Activated effector memory CD4-positive, alpha-beta T cell treated with Interleukin-2 at 50 U/mL for 16 hours (primary cell): ENCODE measurements around the gene NUDT14.

ENCODE experiments used
- DNase-seq: peaks from one replicate; pipeline ENCODE4 v3.0.0-alpha.2; 2020

The NUDT14 gene

DNA sequence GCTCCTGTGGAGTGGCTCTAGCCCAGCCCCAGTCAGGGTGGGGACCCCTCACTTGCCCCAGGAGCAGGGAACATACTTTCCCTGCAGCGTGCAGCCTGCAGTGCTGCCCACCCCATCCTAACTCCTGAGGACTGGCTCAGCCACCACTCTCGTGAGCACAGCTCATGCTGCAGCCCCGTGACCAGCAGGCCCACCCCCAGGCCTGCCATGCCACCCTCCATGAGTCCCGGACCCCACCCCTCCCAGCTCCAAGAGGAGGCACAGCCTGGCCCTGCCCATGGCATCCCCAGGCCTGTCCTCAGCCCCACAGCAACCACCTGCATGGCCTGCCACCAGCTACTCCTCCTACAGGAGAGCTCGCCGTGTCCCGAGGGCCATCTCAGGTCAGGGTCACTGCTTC lies 8.6 kb downstream of the NUDT14 start:
- no peak for DNase-seq

DNA sequence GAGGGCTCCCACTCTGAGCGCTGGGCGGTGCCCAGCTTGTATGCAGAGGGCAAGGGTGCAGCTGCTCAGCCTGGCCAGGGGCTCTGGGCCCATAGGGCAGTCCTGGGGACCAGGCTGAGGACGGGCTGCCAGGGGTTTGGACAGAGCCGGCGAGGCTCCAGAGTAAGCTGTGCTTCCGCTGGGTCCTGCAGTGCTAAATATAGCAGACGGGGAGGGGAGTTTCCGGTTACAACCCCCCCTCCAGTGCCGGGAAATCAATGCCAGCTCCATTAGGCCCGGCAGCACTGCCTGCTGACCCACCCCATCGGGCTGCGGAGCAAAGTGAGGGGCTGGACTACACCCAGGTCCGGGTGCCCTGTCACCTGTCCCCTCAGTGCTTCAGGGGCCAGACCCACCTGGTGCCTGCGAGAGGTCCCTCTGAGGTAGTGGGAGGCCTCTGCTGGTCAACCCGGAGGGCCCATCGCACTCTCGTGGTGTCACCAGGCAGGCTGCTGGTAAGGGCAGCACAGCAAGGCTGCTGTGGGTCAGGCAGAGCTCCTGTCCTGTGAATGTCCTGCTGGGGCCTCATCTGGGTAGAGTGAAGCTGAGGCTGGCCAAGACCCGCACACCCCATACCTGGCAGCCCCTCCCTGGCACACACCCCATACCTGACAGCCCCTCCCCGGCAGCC lies 10.0 kb downstream of the NUDT14 start:
- DNase-seq = no peak

DNA sequence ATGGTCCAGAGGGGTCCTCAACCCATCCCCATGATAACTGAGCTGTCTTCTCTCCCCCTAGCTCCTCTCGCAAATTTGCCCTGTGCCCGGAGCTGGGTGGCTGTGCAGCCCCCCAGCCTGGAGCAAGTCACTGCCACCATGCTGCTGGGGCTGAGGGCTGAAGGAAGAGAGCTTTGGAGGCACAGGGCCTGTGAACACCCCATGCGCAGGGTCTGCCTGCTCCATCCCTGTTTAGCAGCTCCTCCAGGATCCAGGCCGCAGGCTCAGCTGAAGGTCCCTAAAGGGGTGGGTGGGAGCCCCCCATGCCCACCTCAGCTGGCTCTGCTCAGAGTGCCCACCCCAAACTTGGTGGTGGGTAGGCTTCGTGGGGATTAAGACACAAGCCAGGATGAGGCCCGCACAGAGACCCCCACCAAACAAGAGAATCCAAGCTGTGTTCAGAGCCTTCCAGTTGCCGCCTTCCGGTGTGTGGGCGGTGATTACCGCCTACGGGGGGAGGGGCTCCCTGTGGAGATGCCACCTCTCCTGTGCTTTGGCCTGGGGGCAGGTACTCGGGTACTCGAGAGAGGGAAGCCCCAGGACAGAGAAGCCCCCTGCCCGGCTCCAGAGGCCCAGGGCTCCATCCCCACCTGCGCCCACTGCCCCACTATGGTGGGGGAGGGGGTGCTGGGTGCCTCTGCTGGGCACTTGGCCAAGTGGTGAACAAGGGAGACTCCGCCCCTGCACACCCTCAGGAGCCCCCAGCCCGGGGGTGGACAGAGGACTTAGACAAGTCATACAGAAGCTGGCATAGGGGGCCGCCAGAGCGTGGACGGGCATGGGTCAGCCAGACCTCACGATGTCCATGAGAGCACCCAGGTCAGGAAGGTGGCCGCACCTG lies 11.1 kb downstream of the NUDT14 start:
- DNase-seq = no peak

GRCh38 chr14:105168979-105169507 lies 12.1 kb downstream of the NUDT14 start:
- no peak for DNase-seq

GRCh38 chr14:105168496-105168978 lies 12.6 kb downstream of the NUDT14 start, which contains the start of gene JAG2:
Gene JAG2, minus strand, starts transcription at chr14:105168776. Its CDS starts 356 bp downstream, at chr14:105168420.
- DNase-seq = peak; percentile 35

DNA sequence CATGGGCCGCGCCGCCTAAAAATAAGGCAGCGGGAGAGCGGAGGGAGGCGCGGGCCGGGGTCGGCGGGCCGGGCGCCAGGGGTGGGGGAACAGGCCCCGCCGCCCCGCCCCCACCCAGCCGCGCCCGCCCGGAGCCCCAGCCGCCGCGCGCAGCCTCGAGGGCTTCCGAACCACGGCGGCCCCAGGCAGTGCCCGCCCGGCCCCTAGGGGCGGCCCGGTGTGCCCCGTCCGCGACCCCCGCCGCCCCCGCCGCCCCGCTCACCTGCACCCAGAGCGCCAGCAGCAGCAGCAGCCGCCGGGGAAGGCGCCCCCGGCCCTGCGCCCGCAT lies 13.1 kb downstream of the NUDT14 start:
- no peak for DNase-seq

DNA sequence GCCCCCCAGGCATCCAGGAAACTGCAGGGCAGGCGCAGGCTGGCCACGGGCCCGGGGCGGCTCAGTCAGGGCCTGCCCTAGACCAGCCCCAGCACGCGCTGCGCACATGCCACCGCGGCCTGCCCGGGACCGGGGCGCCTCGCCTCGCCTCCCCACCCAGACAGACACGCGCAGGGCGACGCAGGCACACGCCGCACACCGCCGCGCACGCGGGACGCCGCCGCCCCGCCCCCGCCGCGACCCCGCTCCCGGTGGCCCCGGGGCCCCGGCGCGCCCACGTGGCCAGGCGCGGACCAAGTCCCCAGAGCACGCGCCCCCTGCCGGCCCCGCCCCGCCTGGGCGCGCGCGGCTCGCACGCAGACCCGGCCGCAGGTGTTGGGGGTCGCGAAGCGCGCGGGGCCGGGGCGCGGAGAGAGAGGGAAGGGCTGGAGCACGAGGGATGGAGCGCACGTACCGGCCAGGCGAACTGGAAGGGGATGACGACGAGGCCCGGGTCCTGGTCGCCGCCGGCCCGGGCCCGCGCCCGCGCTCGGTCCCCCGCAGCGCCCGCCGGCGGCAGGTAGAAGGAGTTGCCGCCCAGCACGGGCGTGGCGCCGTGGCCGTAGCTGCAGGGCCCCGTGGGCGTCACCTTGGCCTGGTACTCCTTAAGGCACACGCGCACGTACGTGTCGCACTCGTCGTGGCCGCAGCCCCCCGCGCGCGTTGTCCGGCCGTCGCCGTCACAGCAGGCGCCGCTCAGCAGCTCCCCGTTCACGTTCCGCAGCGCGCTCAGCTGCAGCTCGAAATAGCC lies 13.6 kb downstream of the NUDT14 start:
- no peak for DNase-seq

DNA sequence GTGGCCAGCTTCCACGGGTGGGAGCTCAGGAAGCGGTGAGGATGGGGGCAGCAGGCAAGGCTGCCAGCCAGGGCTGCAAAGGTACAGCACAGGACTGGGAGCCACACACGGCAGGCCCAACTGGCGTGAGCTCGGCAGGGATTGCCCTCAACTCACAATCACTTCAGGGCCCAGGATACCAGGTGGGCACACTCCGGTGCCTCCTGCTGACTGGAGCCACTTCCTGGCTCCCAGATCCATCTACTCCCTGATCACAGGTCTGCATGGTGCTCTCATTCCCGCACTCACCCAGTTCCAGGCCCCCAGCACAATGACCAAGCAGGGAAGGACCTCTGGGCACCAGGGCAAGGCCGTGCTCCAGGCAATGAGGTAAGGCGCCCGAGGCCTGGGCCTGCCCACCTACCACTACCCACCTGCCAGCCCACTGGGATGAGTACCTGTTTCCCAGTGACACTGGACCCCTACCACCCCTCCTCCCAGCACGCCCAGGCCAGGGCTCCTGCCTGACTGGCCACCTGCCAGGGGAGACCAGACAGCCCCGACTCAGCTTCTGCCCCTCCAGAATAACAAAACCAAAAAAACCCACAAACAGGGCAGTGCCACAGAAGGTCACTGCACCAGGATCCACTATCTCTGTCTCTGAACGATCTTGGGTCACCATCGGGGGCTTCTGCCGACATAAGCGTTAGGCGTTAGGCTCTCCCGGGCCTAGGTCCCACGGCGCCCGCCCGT lies 14.4 kb downstream of the NUDT14 start:
- no peak for DNase-seq

- no peak for DNase-seq
These were observed 15.2 kb downstream of the NUDT14 start for GRCh38 chr14:105165761-105166485.

GRCh38 chr14:105165134-105165704 lies 15.9 kb downstream of the NUDT14 start:
- DNase-seq = no peak

DNA sequence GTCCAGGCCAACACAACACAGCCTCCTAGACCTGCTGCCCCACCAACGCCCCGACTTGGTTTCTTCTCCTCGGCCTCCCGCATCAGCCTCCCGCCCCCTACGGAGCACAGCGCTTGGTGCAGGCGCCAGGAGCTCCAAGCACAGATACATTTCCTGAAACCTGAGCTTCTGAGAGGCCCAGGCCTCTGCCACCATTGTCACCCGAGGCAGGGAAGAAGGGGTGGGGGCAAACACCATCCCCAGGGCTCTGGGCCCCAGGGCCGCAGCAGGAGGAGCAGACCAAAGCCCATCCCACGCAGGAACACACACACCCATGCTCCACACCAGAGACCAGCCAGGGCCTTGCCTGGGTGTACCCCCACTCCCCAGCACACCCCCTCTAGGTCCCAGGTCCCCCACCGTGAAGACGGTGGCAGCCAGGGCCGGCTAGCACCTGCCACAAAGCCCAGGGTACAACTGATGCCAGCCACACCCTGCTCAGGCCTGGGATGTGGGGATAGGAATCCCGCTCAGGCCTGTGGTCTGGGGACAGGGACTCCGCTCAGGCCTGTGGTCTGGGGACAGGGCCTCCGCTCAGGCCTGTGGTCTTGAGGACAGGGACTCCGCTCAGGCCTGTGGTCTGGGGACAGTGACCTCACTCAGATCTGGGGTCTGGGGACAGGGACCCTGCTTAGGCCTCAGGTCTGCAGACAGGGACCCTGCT lies 17.9 kb downstream of the NUDT14 start:
- no peak for DNase-seq

DNA sequence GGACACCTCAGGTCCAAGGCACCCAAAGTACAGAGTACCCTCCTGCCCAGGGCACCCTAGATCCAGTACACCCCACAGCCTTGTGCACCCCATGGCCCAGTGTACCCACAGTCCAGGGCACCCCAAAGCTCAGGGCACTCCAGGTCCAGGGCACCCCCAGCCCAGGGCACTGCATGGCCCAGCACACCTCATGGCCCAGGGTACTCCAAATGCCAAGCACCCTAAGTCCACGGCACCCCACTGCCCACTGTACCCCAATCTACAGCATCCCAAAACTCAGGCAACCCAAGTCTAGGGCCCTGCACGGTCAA lies 18.5 kb downstream of the NUDT14 start:
- no peak for DNase-seq

- no peak for DNase-seq
These were observed 19.0 kb downstream of the NUDT14 start for GRCh38 chr14:105161964-105162668.

DNA sequence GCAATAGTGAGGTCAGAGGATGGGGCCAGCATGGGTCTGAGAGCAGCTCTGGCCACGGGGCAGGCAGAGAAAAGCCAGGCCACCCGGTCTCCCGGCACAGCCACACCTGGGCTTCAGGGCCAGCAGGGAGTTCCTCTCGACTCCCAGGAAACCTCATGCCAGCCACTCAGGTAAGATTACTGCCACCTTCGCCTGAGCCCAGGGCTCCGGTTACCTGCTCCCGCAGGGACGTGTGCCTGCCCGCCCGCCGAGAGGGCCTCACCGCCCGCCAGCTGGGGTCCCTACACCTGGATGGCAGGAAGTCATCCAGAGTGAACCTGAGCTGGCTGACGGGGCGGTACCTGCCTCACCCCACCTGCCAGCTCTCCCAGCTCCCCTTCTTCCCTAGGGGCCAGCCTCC lies 19.8 kb downstream of the NUDT14 start:
- DNase-seq = no peak

DNA sequence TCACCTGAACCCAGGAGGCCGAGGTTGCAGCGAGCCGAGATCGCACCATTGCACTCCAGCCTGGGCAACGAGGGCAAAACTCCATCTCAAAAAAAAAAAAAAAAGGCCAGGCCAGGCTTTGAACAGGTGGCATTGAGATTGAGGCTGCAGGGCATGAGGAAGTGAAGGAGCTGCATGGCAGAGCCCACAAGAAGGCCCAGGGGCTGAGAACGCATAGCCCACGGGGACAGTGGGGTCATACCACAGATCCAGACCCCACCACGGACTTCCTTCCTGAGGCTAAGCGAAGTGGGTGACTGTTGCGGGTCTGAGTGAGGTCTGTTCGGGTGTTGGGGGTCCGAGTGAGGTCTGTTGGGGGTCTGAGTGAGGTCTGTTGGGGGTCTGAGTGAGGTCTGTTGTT lies 20.3 kb downstream of the NUDT14 start:
- DNase-seq = no peak

DNA sequence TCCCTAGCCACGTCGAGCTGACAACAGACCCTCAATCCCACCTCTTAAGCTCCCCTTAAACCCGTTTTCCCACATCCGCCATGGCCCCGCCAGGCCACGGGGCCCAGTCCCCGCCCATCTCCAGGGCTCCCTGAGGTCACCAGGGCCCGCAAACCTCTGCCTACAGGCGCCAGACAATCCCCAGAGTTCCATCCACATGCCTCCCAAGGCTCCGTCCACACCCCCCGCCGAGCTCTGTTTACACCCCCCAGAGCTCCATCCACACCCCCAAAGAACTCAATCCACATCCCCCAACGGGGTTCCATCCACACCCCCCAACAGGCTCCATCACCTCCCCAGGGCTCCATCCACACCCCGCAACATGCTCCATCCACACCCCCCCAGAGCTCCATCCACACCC lies 21.8 kb downstream of the NUDT14 start:
- no peak for DNase-seq

DNA sequence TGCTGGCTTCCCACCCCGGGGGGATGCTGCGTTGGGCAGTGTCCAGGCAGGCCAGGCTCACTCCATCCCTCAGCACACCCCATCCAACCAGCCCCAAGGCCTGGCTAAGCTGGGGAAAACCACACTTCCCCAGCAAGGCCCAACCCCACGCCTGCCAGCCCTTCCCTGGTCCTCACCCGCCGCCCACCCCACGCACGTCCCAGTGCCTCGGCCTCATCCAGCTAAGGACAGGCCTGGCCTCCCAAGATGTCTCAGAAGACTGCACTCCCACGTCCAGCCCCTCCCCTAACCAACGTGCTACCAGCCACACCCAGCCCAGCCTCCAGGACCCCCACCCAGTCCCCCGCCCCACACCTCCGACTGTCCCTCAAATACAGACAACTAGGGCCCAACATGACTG lies 22.3 kb downstream of the NUDT14 start:
- no peak for DNase-seq

- DNase-seq = no peak
These were observed 23.2 kb downstream of the NUDT14 start for GRCh38 chr14:105157872-105158271.

DNA sequence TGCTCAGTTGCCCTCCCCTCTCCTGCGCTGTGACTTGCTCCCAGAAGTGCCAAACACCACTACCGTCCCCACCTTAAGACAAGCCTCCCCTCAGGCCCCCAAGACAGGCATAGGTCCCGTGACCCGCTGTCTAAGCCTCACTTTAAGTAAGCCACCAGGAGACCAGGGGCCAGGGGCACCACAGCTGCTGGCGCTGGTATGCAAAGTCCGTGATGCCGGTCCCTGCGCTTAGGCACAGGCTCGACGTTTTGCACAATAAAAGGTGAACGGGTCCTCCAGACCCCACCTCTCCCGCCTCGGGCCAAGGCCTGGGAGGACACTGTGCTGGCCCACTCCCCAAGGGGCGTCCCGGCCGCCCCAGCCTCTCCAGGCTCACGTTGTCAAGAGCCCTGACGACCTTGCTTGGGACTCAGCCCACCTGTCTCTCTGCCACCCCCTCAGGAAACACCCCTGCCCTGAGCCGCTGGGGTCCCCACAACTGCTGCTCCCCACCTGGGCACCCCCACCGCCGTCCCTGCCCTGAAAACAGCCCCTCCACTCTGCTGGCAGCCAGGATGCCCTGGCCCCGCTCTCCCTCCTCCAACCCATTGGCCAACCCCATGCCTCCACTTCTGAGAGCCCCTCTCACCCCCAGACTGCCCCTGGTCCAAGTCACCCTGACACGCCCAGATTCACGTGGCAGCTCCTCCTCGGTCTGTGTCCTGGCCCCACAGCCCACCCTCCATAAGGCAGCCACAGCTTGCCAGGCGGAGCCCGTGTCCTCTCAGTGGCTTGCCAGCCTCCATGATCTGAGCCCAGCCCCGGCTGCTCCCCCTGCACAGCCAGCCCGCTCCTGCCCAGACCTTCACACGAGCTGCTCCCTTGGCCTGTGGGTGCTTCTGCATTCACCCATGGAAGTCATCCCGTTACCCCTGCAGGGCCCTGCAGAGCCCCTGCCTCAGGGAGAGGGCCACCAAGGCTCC lies 24.4 kb downstream of the NUDT14 start:
- DNase-seq = no peak
